Esophagus mucosa (tissue), 1 donor: ENCODE results near the gene ZNF438. TPM values are rescaled to one million over a fixed set of nuclear protein-coding genes. Genes with fewer than 3 reads are reported as not detected.
"Not testable (repeated sequence)": the region's sequence is repeated elsewhere in the genome, so short reads cannot be mapped to it uniquely, and the experiment has no call there.

Experiments used
- ATAC-seq: fragments of 200-7000 bp; cut with Tn5 transposase; one replicate; pipeline ENCODE4 v1.9.1; 2020
- total RNA-seq: library from RNA; stranded (reverse); gene quantifications from one replicate; pipeline ENCODE4 v1.2.4, GENCODE V29; 2023
- donor health status: DM: yes; HTN: yes; CAD: no.

ZNF438 gene
- total RNA-seq, 1 donor from 2014 or later = 2.9 TPM

DNA sequence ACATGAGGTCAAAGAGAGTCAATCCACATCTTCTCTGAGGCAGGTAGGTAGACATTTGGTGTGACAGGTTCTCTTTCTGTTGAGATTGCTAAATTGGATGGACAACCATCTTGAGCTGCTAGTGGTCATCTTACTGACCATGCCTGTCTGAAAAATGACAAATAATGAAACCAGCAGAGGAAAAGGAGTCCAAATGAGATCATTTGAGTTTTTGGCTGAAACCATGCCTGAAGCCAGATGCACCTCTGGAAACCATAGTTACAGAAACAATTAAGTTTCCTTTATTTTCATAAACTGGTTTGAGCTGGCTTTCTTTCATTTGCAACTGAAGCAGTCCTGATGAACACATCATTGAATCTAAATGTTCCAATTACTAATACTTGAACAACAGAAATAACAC, 100.6 kb downstream of the ZNF438 start:
- no peak for ATAC-seq

DNA sequence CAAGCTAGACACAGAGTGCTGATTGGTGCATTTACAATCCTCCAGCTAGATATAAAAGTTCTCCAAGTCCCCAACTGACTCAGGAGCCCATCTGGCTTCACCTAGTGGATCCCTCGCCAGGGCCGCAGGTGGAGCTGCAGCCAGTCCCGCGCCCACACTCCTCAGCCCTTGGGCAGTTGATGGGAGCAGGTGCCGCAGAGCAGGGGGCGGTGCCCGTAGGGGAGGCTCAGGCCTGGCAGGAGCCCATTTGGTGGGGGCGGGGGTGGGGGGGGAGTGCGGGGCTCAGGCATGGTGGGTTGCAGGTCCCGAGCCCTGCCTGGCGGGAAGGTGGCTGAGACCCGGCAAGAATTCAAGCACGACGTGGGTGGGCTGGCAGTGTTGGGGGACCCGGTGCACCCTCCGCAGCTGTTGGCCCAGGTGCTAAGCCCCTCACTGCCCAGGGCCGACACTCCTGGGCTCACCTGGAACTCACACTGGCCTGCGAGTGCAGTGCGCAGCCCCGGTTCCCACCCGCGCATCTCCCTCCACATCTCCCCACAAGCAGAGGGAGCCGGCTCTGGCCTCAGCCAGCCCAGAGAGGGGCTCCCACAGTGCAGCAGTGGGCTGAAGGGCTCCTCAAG, 101.7 kb downstream of the ZNF438 start:
- no peak for ATAC-seq

DNA sequence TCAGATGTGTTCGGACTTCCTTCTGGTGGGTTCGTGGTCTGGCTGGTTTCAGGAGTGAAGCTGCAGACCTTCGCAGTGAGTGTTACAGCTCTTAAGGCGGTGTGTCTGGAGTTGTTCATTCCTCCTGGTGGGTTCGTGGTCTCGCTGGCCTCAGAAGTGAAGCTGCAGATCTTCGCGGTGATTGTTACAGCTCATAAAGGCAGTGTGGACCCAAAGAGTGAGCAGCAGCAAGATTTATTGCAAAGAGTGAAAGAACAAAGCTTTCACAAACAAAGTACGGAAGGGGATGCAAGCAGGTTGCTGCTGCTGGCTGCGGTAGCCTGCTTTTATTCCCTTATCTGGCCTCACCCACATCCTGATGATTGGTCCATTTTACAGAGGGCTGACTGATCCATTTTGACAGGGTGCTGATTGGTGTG, 102.3 kb downstream of the ZNF438 start:
- ATAC-seq = not testable (repeated sequence)

DNA sequence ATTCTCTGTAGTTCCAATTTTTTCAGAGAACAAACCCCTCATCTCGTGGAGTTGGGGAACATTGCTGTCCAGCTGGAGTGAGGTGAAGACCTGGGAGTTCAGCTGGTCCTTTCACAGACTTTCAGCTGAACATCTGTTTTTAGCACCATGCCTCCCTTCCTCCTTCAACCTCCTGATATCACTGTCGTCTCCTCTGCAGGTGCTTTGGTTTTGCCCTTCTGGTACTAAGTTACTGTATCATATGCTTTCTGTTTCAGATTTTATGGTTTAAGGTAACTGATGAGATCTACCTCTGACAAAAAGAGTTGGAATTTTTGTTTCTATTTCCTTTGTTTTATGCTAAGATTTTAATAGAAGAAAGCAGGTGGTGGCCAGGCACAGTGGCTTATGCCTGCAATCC, 102.9 kb downstream of the ZNF438 start:
- ATAC-seq = no peak

DNA sequence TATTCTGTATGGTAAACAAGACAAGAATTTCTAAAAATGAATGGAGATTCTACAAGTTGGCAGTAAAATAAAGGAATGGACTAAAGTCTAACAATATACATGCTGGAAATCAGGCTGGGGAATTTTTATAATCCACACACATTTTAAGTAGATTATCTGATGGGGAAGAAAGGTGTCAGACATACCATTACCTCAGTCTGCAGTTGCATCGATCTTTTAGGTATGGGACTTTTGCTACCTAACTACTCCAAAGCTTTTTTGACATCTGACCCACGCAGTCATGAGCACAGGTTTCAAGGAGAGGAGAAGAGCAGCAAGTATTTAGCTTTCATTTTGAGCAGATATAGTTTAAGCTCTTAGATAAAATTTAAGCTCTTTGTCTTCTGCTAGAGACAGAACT, 113.0 kb downstream of the ZNF438 start:
- no peak for ATAC-seq

DNA sequence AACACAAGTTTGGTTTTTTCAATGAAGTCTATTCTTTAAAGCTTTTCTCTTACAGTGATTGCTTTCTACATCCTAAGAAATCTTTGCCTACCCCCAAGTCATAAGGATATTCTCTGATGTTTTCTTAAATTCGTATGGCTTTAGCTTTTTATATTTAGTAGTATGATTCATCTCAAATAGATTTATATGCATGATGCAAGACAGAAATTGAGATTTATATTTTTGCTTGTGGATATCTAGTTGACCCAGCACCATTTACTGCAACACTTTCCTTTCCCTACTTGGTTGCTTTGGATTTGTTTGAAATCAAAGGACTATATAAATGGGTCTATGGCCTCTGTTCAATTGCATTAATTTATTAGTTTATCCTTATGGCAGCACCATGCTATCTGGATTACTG, 113.9 kb downstream of the ZNF438 start:
- ATAC-seq = no peak

DNA sequence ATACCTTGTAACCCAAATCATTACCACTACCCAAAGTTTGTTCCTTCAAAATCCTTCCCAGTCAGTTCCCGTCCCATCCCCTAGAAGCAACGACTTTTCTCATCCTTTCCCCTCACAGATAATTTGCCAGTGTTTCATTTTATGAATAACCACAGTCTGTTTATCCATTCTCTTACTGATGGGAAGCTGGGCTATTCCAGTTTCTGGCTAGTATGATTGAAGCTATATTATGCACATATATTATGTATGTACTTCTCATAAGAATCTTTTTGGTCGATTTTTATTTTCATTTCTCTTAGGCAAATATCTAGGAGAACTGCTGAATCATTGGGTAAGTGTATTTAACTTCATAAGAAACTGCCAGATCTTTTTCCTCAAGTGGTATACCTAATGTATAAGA, 114.6 kb downstream of the ZNF438 start:
- ATAC-seq = no peak

DNA sequence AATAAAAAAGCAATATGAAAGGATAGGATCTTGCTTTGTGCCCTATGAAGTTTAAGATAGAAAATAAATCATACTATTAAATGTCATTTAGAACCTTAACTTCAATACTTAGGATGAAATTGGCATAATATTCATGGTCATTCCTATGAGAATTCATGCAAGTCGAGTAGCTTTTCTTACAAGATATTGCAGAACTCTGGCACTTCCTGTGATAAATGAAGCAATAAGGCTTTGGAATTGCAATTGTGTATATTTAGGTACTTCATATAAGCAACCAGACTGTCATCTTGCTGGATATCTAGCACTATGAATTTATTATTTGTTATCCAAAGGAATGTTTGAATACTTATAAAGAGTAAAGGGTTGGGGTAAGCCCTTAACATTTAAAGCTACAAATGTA, 116.5 kb downstream of the ZNF438 start:
- no peak for ATAC-seq

DNA sequence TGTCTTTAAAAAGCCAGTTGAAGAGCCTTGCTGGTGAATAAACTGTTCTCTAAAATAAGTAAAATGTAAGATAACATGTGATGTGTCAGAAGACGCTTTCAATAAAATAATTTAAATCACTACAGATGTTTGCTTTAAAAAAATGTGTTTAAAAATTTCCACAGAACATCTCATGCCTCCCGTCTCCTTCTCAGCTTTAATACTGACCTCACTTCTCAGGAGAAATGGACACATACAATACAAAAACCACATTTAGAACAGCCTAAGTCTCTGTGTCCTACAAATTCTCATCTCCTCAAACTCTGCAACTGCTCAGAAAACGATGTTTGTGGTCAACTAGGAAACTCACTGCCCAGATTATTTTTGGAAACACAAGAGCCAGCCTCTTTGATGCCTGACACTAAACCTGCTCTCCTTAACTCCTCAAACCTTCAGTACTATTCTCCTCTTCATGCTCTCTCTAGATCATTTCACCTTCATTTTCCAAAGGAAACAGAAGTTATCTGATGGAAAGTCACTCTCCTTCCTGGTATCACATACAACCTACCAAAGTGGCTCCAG, 120.3 kb downstream of the ZNF438 start:
- ATAC-seq = no peak

DNA sequence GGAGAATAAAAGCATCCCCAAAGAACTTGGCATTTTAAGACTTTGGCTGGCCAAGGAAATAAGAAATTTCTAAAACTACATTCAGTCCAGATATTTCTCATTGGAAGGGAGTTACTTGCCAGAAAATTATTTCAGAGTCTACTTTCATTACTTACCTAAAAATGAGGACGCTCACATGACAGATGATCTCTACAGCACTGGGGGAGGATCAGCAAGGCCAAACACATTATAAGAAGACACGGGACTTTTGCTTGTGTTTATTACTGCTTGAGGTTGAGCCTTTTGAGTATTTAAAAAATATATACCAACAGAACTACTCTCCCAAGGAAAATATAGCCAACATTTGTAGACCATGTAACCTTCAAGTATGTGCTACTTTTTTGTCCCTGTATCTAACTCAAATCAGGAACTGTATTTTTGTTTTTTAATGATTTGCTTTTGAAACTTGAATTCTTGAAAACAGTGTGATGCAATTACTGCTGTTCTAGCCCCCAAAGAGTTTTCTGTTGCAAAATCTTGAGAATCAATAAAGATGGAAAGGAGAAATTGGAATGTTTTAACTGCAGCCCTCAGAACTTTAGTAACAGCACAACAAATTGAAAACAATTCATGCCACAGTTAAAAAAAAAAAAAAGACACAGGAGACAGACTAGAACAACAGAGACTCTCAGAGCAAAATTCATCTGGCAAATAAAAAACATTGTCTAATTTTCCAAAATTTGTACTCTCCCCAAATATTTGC, 128.1 kb downstream of the ZNF438 start:
- ATAC-seq = no peak

DNA sequence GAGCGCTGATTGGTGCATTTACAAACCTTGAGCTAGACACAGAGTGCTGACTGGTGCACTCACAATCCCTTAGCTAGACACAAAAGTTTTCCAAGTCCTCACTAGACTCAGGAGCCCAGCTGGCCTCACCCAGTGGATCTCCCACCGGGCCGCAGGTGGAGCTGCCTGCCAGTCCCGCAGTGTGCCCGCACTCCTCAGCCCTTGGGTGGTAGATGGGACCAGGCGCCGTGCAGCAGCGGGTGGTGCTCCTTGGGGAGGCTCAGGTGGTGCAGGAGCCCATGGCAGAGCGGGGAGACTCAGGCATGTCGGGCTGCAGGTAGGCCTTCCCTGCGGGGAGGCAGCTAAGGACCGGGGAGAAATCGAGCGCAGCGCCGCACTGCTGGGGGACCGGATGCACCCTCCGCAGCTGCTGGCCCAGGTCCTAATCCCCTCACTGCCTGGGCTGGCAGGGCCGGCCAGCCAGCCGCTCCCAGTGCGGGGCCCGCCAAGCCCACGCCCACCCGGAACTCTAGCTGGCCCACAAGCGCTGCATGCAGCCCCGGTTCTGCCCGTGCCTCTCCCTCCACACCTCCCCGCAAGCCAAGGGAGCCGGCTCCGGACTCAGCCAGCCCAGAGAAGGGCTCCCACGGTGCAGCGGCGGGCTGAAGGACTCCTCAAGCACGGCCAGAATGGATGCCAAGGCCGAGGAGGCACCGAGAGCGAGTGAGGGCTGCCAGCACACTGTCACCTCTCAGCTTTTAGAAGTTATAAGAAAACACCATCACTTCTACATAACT, 128.9 kb downstream of the ZNF438 start:
- ATAC-seq = no peak

DNA sequence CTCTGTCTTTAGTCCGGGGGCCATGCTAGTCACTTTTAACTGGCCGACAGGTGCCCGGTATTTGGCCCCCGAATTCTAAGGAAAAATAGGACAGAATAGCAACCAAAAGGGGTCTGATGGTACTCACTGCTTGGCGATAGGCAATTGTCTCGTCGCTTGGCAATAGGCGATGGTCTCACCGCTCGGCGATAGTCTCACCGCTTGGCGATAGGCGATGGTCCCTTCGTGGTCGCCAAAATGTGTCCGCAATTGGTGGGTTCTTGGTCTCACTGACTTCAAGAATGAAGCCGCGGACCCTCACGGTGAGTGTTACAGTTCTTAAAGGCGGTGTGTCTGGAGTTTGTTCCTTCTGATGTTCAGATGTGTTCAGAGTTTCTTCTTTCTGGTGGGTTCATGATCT, 130.2 kb downstream of the ZNF438 start:
- ATAC-seq = not testable (repeated sequence)

DNA sequence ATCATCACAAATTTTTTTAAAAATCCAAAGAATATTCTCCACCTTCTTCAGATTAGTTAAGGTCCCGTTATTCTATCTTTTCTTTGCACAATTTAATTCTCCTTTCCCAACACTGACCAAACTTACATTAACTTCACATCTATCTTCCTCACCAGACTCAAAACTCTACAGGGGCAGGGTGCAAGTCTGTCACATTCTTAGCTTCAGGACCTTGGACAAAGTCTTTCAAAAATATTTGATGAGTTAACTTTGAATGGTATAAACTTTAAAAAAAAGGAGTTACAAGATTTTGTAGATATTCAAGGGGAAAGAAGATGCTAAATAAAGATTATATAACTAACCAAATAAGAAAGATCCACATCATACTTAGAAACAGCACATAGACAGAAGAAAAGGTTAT, 132.7 kb downstream of the ZNF438 start:
- no peak for ATAC-seq

DNA sequence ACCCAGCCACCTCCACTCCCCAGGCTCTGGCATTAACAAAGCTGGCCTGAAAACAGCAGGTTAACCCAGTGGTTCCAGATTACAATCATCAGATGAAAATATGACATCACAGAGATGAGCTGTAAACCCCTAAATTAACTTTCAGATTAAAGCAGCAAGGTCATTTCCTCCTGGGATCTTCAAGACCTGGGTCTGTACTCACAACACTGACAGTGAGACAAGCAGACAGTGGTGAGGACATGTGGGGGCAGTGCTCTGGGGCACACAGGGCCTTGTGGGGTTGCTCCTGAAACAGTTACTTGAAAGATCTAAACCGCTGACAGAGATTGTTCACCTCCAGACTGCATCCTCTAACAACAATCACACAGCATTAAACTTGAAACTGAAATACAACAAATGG, 134.1 kb downstream of the ZNF438 start:
- ATAC-seq = no peak

DNA sequence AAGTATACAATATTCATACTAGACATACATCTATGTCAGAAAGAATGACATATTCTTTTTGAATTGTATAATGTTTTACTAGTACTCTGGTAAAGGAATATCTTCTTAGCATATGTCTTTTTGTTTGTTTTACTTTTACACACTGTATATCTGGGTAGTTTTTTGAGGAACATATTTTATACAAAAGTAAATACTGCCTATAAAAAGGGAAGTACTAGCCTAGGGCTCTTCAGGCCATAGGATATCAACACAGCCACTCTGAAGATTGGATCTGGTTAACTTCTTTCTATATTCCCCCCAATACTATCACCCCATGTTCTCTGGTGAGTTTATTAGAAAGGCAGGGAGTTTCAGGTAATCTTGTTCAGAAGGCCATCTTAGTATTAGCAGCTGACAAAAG, 134.6 kb downstream of the ZNF438 start:
- ATAC-seq = no peak

DNA sequence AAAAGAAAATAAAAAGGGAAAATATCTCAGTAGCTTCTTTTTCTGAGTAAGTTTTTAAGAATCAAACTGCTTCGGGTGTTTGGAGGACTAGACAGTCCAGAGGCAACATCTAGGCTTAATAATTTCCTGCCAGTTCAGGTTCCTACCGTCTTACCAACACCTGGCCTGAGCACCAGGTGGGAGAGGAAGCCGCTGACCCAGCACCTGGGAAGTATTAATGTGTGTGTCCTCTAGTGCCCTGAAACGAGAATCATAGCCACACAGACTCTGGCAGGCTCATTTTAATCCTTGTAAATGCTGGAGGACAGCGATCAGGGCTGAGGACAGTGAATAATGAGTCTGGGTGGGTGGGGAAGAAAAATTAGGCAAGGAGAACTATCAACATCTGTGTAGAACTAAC, 137.4 kb downstream of the ZNF438 start:
- ATAC-seq = no peak

DNA sequence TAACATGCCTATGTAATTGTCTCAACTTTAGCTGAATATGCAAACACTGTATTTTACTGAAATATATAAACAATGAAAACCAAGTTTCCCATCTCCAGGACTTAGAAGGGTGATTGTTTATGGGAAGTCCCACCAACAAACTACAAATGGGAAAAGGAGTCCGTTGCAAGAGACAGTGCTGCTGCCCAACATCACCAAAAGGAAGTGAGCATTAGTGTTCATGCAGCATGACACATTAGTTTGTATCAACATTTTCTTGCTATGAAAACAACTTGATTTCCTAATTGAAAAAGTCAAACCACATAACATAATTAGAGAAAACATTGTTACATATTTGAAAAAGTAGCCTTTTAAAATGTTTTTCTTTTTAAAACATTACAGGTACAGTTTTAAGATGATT, 138.5 kb downstream of the ZNF438 start:
- no peak for ATAC-seq

DNA sequence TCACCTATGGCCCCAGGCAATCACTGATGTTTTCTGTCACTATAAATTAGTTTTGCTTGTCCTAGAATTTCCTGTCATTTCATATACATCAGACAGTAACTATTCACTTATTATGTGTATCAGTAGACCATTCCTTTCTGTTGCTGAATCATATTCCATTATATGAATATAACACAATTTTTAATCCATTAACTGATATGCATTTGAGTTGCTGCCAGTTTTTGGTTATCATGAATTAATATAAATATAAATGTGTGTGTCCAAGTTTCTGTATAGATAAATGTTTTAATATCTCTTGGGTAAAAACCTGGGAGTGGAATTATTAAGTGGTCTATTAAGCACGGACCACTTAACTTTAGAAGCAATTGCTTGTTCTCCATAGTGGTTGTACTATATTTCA, 143.8 kb downstream of the ZNF438 start:
- no peak for ATAC-seq

DNA sequence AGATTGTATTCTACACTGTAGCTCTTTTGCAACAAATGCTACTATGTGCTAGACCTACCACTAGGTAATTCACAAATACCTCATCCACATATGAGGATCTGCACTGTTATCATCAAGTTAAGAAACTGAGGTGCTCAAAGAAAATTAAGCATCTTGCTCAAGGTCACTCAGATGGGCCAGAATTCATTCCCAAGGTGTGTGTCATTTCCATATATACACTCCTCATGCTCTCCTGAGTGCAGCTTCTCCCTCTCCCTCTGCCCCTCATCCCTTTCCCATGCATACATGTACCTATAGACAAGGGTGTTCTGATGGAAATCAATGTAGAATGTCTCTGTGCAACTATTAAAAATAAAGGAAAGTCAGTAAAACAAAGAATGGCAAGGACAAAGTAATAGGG, 146.2 kb downstream of the ZNF438 start:
- ATAC-seq = no peak

DNA sequence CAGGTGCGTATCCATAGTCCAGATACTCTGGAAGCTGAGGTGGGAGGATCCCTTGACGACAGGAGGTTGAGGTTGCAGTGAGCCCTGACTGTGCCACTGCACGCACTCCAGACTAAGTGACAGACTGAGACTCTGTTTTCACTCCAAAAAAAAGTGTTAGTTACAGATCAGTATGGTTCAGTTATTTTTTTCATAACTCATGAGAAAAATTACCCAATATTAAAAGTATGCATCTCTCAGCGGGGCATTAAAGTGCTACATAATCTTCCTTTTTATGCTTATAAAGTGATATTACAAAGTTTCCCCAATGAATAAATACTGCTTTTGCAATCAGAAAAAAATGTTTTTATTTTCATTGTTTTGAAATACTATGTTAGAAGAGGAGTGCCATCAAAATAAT, 147.9 kb downstream of the ZNF438 start:
- no peak for ATAC-seq

DNA sequence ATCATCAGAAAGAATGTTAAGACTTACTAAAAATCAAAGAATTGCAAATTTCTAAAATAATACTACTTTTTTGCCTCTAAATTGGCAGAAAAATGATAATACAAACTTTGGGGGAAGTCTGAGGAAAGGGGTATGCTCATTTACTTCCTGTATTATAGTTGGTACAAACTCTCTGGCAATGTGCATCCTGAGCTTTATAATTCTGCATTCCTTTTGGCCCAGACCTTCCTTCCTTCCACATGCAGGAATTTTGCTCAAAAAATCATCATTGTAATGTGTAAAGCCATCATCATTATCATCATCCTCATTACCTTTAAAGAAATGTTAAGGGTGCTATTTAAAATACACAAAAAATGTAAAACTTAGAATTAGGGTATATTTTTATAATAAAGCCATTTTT, 148.5 kb downstream of the ZNF438 start:
- ATAC-seq = no peak

DNA sequence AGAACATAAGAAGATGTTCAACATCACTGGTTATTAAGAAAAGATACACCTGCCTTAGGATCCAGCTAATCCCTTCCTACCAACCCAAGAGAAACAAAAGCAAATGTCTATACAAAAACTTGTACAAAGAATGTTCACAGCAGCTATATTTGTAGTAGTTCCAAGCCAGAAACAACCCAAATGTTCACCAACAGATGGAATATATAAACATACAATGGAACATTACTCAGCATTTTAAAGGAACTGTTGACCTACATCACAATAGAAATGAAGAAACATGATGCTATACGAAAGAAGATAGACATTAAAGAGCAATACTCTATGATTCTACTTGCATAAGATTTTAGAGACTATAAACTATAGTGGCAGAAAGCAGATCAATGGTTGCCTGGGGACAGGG, 149.4 kb downstream of the ZNF438 start:
- ATAC-seq = no peak

DNA sequence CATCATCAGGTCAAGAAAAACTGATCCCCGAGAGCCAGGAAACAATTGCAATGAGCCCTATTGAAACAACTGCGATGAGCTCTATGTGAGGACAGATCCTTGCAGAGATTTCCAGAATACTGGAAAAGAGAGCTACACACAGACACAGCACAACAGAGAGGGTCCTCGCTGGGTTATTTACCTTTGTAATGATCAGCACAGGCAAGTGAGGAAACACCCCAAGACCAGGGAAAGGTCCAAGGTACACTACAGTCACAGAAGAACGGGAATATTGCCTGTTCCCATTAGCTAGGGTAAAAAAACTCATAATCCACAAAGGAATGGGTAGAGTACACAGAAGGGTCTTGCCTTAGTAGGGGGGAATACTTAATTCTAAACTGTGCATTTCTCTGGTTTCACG, 152.7 kb downstream of the ZNF438 start:
- no peak for ATAC-seq

DNA sequence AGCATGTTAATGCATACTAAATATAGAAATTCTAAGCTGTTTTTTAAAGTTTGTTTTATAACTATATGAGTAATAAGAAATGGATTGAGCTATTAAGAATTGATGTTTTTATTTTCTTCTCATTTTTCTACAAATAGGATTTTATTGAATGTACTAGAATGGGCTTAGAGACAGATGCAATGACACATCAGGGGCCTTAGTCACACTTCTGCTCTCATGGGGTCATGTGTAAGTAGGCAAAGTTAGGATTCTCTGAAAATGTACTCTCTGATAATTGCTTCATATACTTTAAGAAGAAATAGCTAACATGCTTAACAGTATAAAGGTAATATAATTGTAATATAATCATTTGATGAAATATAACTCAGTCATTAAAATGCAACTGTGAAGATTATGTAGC, 154.6 kb downstream of the ZNF438 start:
- no peak for ATAC-seq
